GM23338 (cell line): ENCODE measurements around the gene PSMA3. TPM values are rescaled to one million over a fixed set of nuclear protein-coding genes. Genes with fewer than 3 reads are reported as not detected.

Experiments used
- ATAC-seq: fragments of 200-7000 bp; cut with Tn5 transposase; 3 replicates; pipeline ENCODE4 v1.9.1; 2020
- DNase-seq: peaks from one replicate; pipeline ENCODE4 v3.0.0-alpha.2; 2015; ENCODE audit warnings: low spot score
- H2AFZ ChIP-seq: fragments of 200-600 bp; sonication (generic); 2 replicates; pipeline ENCODE4 v1.8.0; 2016; ENCODE audit warnings: antibody characterized with exemption, mild to moderate bottlenecking, moderate library complexity
- H3F3A ChIP-seq: fragments of 200-600 bp; sonication (generic); replicated peaks from 2 replicates; pipeline ENCODE4 v1.8.0; 2017; ENCODE audit warnings: antibody characterized with exemption, mixed run types, low read depth
- H3K27ac ChIP-seq: fragments of 200-600 bp; sonication (generic); 2 replicates; pipeline ENCODE4 v1.6.1; 2016; ENCODE audit warnings: low read depth
- H3K27me3 ChIP-seq: fragments of 200-600 bp; sonication (generic); 2 replicates; pipeline ENCODE4 v1.8.0; 2016; ENCODE audit warnings: mild to moderate bottlenecking, mixed run types, moderate library complexity; ENCODE audit not compliant: insufficient read depth
- H3K36me3 ChIP-seq: fragments of 200-600 bp; sonication (generic); 2 replicates; pipeline ENCODE4 v1.8.0; 2016; ENCODE audit warnings: mild to moderate bottlenecking; ENCODE audit not compliant: insufficient read depth
- H3K4me1 ChIP-seq: fragments of 200-600 bp; sonication (generic); 2 replicates; pipeline ENCODE4 v1.8.0; 2016; ENCODE audit warnings: mild to moderate bottlenecking, moderate library complexity; ENCODE audit not compliant: insufficient read depth
- H3K4me2 ChIP-seq: fragments of 200-600 bp; sonication (generic); 2 replicates; pipeline ENCODE4 v1.7.1; 2017; ENCODE audit warnings: mixed run types
- H3K4me3 ChIP-seq: fragments of 200-600 bp; sonication (generic); 2 replicates; pipeline ENCODE4 v1.6.1; 2016; ENCODE audit warnings: mixed run types
- H3K79me2 ChIP-seq: fragments of 200-600 bp; sonication (generic); replicated peaks from 2 replicates; pipeline ENCODE4 v1.8.0; 2017; ENCODE audit warnings: mild to moderate bottlenecking; ENCODE audit not compliant: insufficient read depth
- H3K9me2 ChIP-seq: fragments of 200-600 bp; sonication (generic); 2 replicates; pipeline ENCODE4 v1.8.0; 2017; ENCODE audit not compliant: insufficient read depth
- H4K20me1 ChIP-seq: fragments of 200-600 bp; sonication (generic); replicated peaks from 2 replicates; pipeline ENCODE4 v1.8.0; 2017; ENCODE audit warnings: mild to moderate bottlenecking; ENCODE audit not compliant: insufficient read depth
- H3K27ac Mint-ChIP-seq: 2 replicates; pipeline ENCODE4 v1.8.0; 2020; ENCODE audit warnings: inconsistent platforms, mild to moderate bottlenecking, moderate library complexity, mixed read lengths
- H3K27me3 Mint-ChIP-seq: 3 replicates; pipeline ENCODE4 v1.8.0; 2022; ENCODE audit warnings: low read depth, mild to moderate bottlenecking, moderate library complexity, mixed read lengths, inconsistent platforms; ENCODE audit not compliant: insufficient read depth, poor library complexity
- H3K36me3 Mint-ChIP-seq: 3 replicates; pipeline ENCODE4 v1.8.0; 2021; ENCODE audit warnings: low read depth, mild to moderate bottlenecking, inconsistent platforms, moderate library complexity, mixed read lengths
- H3K4me1 Mint-ChIP-seq: 3 replicates; pipeline ENCODE4 v1.8.0; 2020; ENCODE audit warnings: mild to moderate bottlenecking, inconsistent platforms, mixed read lengths
- H3K4me3 Mint-ChIP-seq: 3 replicates; pipeline ENCODE4 v1.8.0; 2021; ENCODE audit warnings: moderate library complexity, mild to moderate bottlenecking, inconsistent platforms, mixed read lengths
- H3K9me3 Mint-ChIP-seq: 3 replicates; pipeline ENCODE4 v1.8.0; 2020; ENCODE audit warnings: moderate library complexity, mild to moderate bottlenecking, inconsistent platforms, mixed read lengths
- EZH2 ChIP-seq: fragments of 200-600 bp; sonication (generic); IDR thresholded peaks from one replicate; pipeline ENCODE4 v1.8.0; 2017; ENCODE audit warnings: antibody characterized with exemption, mild to moderate bottlenecking, low read depth; ENCODE audit not compliant: unreplicated experiment
- REST ChIP-seq: IDR thresholded peaks from one replicate; pipeline ENCODE4 v1.6.1; 2018; ENCODE audit warnings: antibody characterized with exemption; ENCODE audit not compliant: unreplicated experiment
- STAT1 ChIP-seq: IDR thresholded peaks from one replicate; pipeline ENCODE4 v1.6.1; 2016; ENCODE audit warnings: antibody characterized with exemption; ENCODE audit not compliant: unreplicated experiment
- polyA plus RNA-seq: library from polyadenylated mRNA; unstranded; fragments of >200 nt; fragmentation: Nextera tagmentation; extraction: Ambion mirVana; gene quantifications from 2 replicates; pipeline ENCODE4 v1.2.1, GENCODE V29; 2016
- total RNA-seq: library from RNA; depleted of rRNA; stranded (reverse); fragments of >200 nt; shearing (Covaris generic); gene quantifications from 2 replicates; pipeline ENCODE4 v1.2.3, GENCODE V29; 2014
- TF ChIP-seq, protein P1 (sequence below), 2 experiments: fragments of 200-600 bp in 1 of 2; sonication (generic) in 1 of 2; conservative IDR thresholded peaks; 2 replicates each; pipeline versions ENCODE4 v1.5.1 to v1.6.1; 2016 to 2017; ENCODE audit warnings: antibody characterized with exemption in 2 of 2, low read depth in 2 of 2, mild to moderate bottlenecking in 2 of 2, moderate library complexity in 1 of 2
- TF ChIP-seq, protein P2 (sequence below): fragments of 250-450 bp; sonication (Bioruptor Pico); IDR thresholded peaks from 2 replicates; pipeline ENCODE4 v1.5.0; 2020; ENCODE audit warnings: mild to moderate bottlenecking, moderate library complexity

The PSMA3 gene
- total and polyA plus RNA-seq, 2 experiments from 2014 or later = 184 to 677 TPM

GRCh38 chr14:58270628-58271027 is 26.0 kb downstream of the PSMA3 start:
- no peaks in the 10 kb centered on the region for H3K9me3 Mint-ChIP-seq
- Histone ChIP-seq H2AFZ (no peak overlapping the region), H4K20me1 (peaks cover 21% of the 10 kb centered on the region), H3K36me3 (peaks cover 58% of the 10 kb centered on the region), H3K4me2 (no peak overlapping the region), H3F3A (peaks cover 22% of the 10 kb centered on the region), H3K27ac (no peak overlapping the region), H3K79me2 (peaks cover 24% of the 10 kb centered on the region), H3K4me3 (no peak overlapping the region), H3K27me3 (no peaks in the 10 kb centered on the region), H3K4me1 (no peaks in the 10 kb centered on the region), H3K9me2 (no peaks in the 10 kb centered on the region)
- DNase-seq (no peak), ATAC-seq (no peak)
- H3K27ac Mint-ChIP-seq = no peak overlapping the region
- TF ChIP-seq, protein P1, sequence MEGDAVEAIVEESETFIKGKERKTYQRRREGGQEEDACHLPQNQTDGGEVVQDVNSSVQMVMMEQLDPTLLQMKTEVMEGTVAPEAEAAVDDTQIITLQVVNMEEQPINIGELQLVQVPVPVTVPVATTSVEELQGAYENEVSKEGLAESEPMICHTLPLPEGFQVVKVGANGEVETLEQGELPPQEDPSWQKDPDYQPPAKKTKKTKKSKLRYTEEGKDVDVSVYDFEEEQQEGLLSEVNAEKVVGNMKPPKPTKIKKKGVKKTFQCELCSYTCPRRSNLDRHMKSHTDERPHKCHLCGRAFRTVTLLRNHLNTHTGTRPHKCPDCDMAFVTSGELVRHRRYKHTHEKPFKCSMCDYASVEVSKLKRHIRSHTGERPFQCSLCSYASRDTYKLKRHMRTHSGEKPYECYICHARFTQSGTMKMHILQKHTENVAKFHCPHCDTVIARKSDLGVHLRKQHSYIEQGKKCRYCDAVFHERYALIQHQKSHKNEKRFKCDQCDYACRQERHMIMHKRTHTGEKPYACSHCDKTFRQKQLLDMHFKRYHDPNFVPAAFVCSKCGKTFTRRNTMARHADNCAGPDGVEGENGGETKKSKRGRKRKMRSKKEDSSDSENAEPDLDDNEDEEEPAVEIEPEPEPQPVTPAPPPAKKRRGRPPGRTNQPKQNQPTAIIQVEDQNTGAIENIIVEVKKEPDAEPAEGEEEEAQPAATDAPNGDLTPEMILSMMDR (conservative IDR thresholded peaks at IDR 0.05; ENCODE audit: low read depth in 2 of 2) = no peak
- TF ChIP-seq, protein P2, sequence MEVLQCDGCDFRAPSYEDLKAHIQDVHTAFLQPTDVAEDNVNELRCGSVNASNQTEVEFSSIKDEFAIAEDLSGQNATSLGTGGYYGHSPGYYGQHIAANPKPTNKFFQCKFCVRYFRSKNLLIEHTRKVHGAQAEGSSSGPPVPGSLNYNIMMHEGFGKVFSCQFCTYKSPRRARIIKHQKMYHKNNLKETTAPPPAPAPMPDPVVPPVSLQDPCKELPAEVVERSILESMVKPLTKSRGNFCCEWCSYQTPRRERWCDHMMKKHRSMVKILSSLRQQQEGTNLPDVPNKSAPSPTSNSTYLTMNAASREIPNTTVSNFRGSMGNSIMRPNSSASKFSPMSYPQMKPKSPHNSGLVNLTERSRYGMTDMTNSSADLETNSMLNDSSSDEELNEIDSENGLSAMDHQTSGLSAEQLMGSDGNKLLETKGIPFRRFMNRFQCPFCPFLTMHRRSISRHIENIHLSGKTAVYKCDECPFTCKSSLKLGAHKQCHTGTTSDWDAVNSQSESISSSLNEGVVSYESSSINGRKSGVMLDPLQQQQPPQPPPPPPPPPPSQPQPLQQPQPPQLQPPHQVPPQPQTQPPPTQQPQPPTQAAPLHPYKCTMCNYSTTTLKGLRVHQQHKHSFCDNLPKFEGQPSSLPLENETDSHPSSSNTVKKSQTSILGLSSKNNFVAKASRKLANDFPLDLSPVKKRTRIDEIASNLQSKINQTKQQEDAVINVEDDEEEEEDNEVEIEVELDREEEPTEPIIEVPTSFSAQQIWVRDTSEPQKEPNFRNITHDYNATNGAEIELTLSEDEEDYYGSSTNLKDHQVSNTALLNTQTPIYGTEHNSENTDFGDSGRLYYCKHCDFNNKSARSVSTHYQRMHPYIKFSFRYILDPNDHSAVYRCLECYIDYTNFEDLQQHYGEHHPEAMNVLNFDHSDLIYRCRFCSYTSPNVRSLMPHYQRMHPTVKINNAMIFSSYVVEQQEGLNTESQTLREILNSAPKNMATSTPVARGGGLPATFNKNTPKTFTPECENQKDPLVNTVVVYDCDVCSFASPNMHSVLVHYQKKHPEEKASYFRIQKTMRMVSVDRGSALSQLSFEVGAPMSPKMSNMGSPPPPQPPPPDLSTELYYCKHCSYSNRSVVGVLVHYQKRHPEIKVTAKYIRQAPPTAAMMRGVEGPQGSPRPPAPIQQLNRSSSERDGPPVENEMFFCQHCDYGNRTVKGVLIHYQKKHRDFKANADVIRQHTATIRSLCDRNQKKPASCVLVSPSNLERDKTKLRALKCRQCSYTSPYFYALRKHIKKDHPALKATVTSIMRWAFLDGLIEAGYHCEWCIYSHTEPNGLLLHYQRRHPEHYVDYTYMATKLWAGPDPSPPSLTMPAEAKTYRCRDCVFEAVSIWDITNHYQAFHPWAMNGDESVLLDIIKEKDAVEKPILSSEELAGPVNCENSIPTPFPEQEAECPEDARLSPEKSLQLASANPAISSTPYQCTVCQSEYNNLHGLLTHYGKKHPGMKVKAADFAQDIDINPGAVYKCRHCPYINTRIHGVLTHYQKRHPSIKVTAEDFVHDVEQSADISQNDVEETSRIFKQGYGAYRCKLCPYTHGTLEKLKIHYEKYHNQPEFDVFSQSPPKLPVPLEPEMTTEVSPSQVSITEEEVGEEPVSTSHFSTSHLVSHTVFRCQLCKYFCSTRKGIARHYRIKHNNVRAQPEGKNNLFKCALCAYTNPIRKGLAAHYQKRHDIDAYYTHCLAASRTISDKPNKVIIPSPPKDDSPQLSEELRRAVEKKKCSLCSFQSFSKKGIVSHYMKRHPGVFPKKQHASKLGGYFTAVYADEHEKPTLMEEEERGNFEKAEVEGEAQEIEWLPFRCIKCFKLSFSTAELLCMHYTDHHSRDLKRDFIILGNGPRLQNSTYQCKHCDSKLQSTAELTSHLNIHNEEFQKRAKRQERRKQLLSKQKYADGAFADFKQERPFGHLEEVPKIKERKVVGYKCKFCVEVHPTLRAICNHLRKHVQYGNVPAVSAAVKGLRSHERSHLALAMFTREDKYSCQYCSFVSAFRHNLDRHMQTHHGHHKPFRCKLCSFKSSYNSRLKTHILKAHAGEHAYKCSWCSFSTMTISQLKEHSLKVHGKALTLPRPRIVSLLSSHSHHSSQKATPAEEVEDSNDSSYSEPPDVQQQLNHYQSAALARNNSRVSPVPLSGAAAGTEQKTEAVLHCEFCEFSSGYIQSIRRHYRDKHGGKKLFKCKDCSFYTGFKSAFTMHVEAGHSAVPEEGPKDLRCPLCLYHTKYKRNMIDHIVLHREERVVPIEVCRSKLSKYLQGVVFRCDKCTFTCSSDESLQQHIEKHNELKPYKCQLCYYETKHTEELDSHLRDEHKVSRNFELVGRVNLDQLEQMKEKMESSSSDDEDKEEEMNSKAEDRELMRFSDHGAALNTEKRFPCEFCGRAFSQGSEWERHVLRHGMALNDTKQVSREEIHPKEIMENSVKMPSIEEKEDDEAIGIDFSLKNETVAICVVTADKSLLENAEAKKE (CRISPR knock-in tag) = no peak
- no peak for TF ChIP-seq STAT1
- no peak for TF ChIP-seq EZH2
- TF ChIP-seq REST = no peak
- H3K4me1 Mint-ChIP-seq = no peaks in the 10 kb centered on the region
- H3K27me3 Mint-ChIP-seq = peaks cover 3% of the 10 kb centered on the region
- H3K36me3 Mint-ChIP-seq = peaks cover 85% of the 10 kb centered on the region
- no peak overlapping the region for H3K4me3 Mint-ChIP-seq
